Psoas muscle (tissue), 8 donors: ENCODE data around the gene MSANTD2. TPM values are rescaled to one million over a fixed set of nuclear protein-coding genes. Genes with fewer than 3 reads are reported as not detected.

Experiments
- ATAC-seq, 4 donors: fragments of 200-7000 bp; cut with Tn5 transposase; one replicate each; pipeline ENCODE4 v1.9.1; 2020; ENCODE audit warnings: moderate library complexity in 3 of 4, mild to moderate bottlenecking in 2 of 4
- DNase-seq, 2 donors: peaks; one replicate each; pipeline ENCODE4 v3.0.0-alpha.2; 2020
- H3K27ac ChIP-seq: fragments of 200-600 bp; one replicate; pipeline ENCODE4 v1.8.0; 2022
- H3K27me3 ChIP-seq, 3 donors: fragments of 200-600 bp in 1 of 3; one replicate each; pipeline versions ENCODE4 v1.6.1 to v1.8.0; 2013 to 2022; ENCODE audit warnings: low read length in 2 of 3, mild to moderate bottlenecking in 2 of 3, moderate library complexity in 1 of 3; ENCODE audit not compliant: insufficient read depth in 3 of 3
- H3K36me3 ChIP-seq, 2 donors: fragments of 200-600 bp in 1 of 2; one replicate each; pipeline versions ENCODE4 v1.6.1 to v1.8.0; 2013 to 2022; ENCODE audit warnings: low read depth in 1 of 2, mild to moderate bottlenecking in 1 of 2, moderate library complexity in 1 of 2; ENCODE audit not compliant: insufficient read depth in 1 of 2
- H3K4me1 ChIP-seq: fragments of 200-600 bp; one replicate; pipeline ENCODE4 v1.8.0; 2022
- H3K4me3 ChIP-seq: fragments of 200-600 bp; one replicate; pipeline ENCODE4 v1.8.0; 2022; ENCODE audit warnings: mild to moderate bottlenecking
- H3K9me3 ChIP-seq: fragments of 200-600 bp; one replicate; pipeline ENCODE4 v1.8.0; 2022
- WGBS, 3 donors: extraction: QIAGEN DNeasy Blood & Tissue Kit; methylation state at CpG; one replicate each; pipeline versions ENCODE4 v1.1.6 to v1.1.7; 2013; 5-methylcytosine and 5-hydroxymethylcytosine counted together
- intact Hi-C, 2 donors: fragments of 100-400 bp; cut with DNase I; formaldehyde crosslinking; loops; one replicate each; pipeline versions ENCODE4 v1.11.0 to v1.14.2; 2022
- polyA plus RNA-seq, 3 donors: library from polyadenylated mRNA; stranded (reverse); fragments of 200-250 nt; gene quantifications; one replicate each; pipeline ENCODE4 v1.2.3, GENCODE V29; 2013
- total RNA-seq, 4 donors: library from RNA; stranded (reverse); fragmentation: NEBNext Ultra II Directional in 2 of 4; extraction: Animal tissue kit (Norgen Biotek cat#: 25700) in 2 of 4; gene quantifications; one replicate each; pipeline versions ENCODE4 v1.2.1 to v1.2.4, GENCODE V29; 2021 to 2023
- TF ChIP-seq, protein P1 (sequence below): fragments of 200-600 bp; IDR thresholded peaks from one replicate; pipeline ENCODE4 v1.8.0; 2022; ENCODE audit warnings: antibody characterized with exemption
- donor health status: healthy with polysubstance abuse.
- donor health status: DM: no; HTN: no; CAD: no; lungs with moderate emphysema.
- donor health status: Bipolar disorder and iron deficiency.
- donor health status: healthy.
- donor health status: DM: yes; HTN: yes; CAD: no.
- donor health status: DM: no; HTN: no; CAD: no.
- donor health status: DM: no; HTN: no; CAD: no.
- donor health status: DM: yes; HTN: yes; CAD: no.

The MSANTD2 gene
- total and polyA plus RNA-seq, 7 donors: 2.8 to 5.4 (median 4.0) TPM

DNA sequence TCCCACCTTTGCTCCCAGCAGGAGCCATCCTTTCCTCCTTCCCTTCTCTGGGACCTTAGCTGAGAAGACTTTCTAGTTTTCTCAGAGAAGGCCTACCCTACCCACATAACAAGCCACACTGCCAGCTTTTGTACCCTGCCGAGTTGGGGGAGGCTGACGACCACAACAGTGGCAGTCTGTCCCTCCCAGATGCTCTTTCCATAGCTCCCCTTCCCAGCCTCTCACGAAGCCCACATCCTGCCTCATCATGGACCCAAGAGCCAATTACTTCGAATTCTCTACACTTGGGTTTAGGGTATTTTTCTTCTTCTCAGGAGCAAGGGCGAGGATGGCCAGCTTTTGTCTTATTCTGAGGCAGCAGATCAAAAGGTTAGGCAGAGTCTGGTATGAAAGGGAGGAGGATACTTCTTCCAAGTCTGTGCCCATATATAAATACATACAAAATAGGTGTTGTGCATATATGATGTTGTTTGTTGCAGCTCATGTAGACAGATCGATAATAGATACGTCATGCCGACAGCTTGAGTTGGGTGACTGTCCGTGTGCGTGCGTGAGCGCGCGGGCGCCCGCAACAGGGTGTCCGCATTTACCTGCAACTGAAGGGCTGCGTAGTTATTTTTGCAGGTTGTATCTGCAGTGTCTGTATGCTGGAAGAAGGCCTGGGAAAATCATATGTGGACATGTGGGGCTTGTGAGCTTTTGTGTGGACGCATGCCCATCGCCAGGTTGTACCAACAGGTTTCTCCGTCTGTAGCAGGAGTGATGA, 61.3 kb downstream of the MSANTD2 start:
- ATAC-seq: no peak
- Histone ChIP-seq H3K4me3 (peak overlapping the region; percentile 68), H3K27me3 (peaks cover 0 to 33% (median 4%) of the 10 kb centered on the region in 3 donors), H3K36me3 (no peaks in the 10 kb centered on the region), H3K4me1 (peaks cover 4% of the 10 kb centered on the region), H3K9me3 (no peaks in the 10 kb centered on the region), H3K27ac (no peak overlapping the region)
- intact Hi-C loops: no loop called here
- no peak for DNase-seq
- WGBS, 3 donors: 76 to 80% (median 79%) methylated on average over 21 of the region's 21 CpGs
- TF ChIP-seq, protein P1, sequence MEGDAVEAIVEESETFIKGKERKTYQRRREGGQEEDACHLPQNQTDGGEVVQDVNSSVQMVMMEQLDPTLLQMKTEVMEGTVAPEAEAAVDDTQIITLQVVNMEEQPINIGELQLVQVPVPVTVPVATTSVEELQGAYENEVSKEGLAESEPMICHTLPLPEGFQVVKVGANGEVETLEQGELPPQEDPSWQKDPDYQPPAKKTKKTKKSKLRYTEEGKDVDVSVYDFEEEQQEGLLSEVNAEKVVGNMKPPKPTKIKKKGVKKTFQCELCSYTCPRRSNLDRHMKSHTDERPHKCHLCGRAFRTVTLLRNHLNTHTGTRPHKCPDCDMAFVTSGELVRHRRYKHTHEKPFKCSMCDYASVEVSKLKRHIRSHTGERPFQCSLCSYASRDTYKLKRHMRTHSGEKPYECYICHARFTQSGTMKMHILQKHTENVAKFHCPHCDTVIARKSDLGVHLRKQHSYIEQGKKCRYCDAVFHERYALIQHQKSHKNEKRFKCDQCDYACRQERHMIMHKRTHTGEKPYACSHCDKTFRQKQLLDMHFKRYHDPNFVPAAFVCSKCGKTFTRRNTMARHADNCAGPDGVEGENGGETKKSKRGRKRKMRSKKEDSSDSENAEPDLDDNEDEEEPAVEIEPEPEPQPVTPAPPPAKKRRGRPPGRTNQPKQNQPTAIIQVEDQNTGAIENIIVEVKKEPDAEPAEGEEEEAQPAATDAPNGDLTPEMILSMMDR: no peak

DNA sequence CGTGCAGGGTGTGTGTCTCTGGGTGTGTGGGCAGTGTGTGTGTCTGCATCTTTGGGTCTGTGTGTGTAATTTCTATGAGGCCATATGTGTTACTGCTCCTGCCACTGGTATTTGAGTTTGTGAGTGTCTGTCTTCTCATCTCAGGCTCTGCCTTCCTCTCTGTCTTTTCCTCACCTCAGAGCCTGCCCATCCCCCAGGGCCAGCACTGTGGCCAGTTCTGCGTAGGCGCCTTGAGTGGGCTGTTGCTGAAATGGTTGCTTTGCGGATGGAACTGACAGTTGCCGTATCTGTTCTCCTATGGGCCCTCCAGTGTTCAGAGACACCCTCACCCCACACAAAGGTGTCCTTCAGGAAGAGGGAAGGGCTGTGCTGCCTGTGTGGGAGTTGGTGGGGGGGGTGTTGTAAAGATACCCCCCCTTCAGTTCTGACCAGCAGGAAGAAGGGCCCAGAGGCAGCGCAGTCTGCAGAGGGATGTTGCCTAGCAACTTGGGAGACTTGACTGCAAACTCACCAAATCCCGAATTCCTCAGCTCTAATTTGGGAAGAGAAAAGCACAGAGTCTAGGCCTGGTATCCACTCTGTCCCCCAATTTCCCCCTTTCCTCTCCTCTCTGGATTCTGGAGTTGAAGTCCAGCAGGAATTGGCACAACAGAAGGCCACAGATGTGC, 62.4 kb downstream of the MSANTD2 start:
- no peak overlapping the region for H3K4me3 ChIP-seq
- no peak for ATAC-seq
- intact Hi-C loops: no loop called here
- peaks cover 0 to 28% (median 4%) of the 10 kb centered on the region in 3 donors for H3K27me3 ChIP-seq
- DNase-seq: no peak
- peaks cover 4% of the 10 kb centered on the region for H3K4me1 ChIP-seq
- no peaks in the 10 kb centered on the region for H3K9me3 ChIP-seq
- TF ChIP-seq, protein P1: no peak
- no peak overlapping the region for H3K27ac ChIP-seq
- no peaks in the 10 kb centered on the region for H3K36me3 ChIP-seq
- WGBS, 3 donors: 71 to 81% (median 75%) methylated on average over 7 of the region's 7 CpGs

- no peak for ATAC-seq
- Histone ChIP-seq H3K4me3 (no peak overlapping the region), H3K9me3 (no peaks in the 10 kb centered on the region), H3K27ac (no peak overlapping the region), H3K36me3 (no peaks in the 10 kb centered on the region), H3K27me3 (peaks cover 0 to 28% (median 4%) of the 10 kb centered on the region in 3 donors), H3K4me1 (peaks cover 4% of the 10 kb centered on the region)
- TF ChIP-seq, protein P1: no peak
- intact Hi-C loops: no loop called here
- no peak for DNase-seq
- WGBS, 3 donors: 42 to 54% (median 44%) methylated on average over 3 of the region's 3 CpGs
Observed at GRCh38 chr11:124736736-124737135, 63.5 kb downstream of the MSANTD2 start.

DNA sequence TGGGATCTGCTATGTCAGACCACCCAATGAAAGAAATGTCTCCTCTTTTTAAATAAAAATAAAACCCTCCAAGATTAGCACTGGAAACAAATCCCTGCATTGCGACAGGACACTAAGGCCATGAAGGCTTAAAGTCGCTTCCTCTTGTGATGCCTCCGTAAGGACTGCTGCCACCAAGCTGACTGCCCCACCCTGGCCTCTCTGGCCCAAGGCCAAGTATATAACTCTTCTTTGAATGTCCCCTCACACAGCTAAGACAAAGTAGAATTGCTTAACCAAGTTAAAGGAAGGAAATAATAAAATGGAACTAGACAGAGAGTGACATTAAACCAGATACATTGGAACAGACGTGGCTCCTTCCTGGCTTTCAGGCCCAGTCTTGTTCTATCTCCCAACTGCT, 68.0 kb downstream of the MSANTD2 start:
- no peak overlapping the region for H3K27ac ChIP-seq
- ATAC-seq (no peak), DNase-seq (no peak)
- H3K9me3 ChIP-seq: no peaks in the 10 kb centered on the region
- H3K4me1 ChIP-seq: no peaks in the 10 kb centered on the region
- no peak overlapping the region for H3K4me3 ChIP-seq
- 85 to 90% (median 87%) methylated on average over 4 of the region's 4 CpGs for WGBS, 3 donors
- intact Hi-C loops: no loop called here
- TF ChIP-seq, protein P1: no peak
- H3K36me3 ChIP-seq: no peaks in the 10 kb centered on the region
- no peaks in the 10 kb centered on the region for H3K27me3 ChIP-seq
